ENCODE data around the gene MGAT4A. TPM values are rescaled to one million over a fixed set of nuclear protein-coding genes. Genes with fewer than 3 reads are reported as not detected.
A peak's percentile ranks its signal among the peaks of the same experiment; 100 is the strongest.

The MGAT4A gene
- total and polyA plus RNA-seq, 8 donors, result 14.1 to 72.1 (median 56.7) TPM

DNA sequence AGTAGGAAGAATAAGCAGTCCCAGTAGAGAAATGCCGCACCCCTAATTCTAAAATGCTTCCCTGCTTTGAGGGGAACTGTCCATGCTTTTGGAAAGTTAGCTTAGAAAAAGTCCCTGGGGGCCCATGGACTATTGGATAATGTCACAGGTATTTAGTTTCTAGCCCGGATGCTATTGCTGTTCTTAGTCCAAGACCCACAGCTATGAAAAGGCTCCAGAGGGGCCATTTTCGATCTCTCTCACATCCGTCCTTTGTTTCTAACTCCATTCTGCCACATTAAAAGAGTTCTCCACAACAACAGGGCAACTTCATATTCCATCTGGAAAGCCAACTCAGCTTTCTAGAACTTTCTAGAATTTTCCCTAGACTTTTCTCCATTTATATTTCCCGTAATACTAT, 47.2 kb downstream of the MGAT4A start:
- Histone ChIP-seq H3K36me3 (no peaks in the 10 kb centered on the region), H3K9me3 (no peaks in the 10 kb centered on the region), H3K27ac (peak overlapping the region in 1 of 4 donors; percentile 17), H3K4me3 (no peak overlapping the region), H3K4me1 (peaks cover 0 to 16% (median 12%) of the 10 kb centered on the region in 3 donors), H3K27me3 (no peaks in the 10 kb centered on the region)
- TF ChIP-seq, protein P1, sequence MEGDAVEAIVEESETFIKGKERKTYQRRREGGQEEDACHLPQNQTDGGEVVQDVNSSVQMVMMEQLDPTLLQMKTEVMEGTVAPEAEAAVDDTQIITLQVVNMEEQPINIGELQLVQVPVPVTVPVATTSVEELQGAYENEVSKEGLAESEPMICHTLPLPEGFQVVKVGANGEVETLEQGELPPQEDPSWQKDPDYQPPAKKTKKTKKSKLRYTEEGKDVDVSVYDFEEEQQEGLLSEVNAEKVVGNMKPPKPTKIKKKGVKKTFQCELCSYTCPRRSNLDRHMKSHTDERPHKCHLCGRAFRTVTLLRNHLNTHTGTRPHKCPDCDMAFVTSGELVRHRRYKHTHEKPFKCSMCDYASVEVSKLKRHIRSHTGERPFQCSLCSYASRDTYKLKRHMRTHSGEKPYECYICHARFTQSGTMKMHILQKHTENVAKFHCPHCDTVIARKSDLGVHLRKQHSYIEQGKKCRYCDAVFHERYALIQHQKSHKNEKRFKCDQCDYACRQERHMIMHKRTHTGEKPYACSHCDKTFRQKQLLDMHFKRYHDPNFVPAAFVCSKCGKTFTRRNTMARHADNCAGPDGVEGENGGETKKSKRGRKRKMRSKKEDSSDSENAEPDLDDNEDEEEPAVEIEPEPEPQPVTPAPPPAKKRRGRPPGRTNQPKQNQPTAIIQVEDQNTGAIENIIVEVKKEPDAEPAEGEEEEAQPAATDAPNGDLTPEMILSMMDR (IDR thresholded peaks at IDR 0.05), result no peak
- no peak for FAIRE-seq
- intact Hi-C loops (cut with DNase I), result no loop called here
- no peak for DNase-seq
- no peak for ATAC-seq
- whole genome bisulfite sequencing, 2 donors, result 88 to 91% methylated on average over 5 of the region's 5 CpGs

DNA sequence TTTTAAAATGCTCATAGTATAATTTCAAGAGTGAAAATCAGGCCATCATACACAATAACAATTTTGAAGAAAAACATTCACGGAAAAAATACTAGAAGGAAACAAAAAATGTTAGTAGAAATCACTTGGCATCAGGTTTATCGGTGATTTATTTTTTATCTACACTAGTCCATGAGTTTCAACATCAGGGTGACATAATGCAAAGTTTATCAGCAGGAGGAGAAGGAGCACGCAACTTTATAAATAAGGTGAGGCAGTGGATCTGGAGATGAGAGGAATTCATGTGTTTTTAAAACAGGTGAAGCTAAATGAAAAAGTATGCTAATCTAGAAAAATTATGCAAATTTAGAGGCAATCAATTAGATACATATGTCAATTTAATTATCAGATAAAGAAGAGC, 54.2 kb downstream of the MGAT4A start:
- Histone ChIP-seq H3K9me3 (no peaks in the 10 kb centered on the region), H3K4me1 (peaks cover 0 to 12% (median 9%) of the 10 kb centered on the region in 3 donors), H3K27ac (no peak overlapping the region), H3K27me3 (no peaks in the 10 kb centered on the region), H3K4me3 (no peak overlapping the region), H3K36me3 (peaks cover 0 to 11% (median 4%) of the 10 kb centered on the region in 3 donors)
- intact Hi-C loops (cut with DNase I), result no loop called here
- FAIRE-seq, result no peak
- peak; percentile 61 to 77 (median 76) for ATAC-seq
- TF ChIP-seq, protein P1 (IDR thresholded peaks at IDR 0.05), result no peak
- DNase-seq, result no peak
- 39 to 45% methylated on average over 3 of the region's 3 CpGs for WGBS, 2 donors

DNA sequence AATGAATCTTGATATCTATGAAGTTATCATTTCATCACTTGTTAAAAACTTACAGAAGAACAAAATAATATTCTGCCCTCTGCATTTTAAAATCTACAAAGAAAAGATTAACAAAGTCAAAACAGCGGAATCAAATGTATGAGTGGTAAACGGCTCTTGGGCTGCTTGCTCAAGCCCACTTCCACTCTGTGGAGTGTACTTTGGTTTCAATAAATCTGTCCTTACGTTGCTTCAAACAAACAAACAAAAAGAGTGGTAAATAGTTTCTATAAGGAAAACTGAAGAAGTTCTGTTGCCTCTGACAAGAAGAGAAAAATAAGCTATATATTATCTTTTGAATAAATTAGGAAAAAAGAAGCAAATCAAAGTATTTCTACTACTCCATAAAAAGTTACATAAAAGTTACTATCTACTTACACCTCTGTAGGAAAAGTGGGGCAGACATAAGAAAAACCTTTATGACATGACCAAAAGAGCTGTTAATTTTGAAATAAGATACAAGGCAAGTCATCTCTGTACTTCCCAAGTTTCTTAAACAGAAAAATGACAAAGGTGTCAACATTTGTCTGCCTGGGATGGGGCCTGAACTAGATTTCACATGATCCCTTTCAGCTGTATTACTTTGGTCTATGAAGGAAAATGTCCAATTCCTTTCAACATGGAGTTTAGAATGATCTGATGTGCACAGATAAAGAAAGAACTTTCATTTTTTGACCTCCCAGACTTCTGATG, 56.5 kb downstream of the MGAT4A start:
- DNase-seq (no peak), ATAC-seq (no peak), FAIRE-seq (no peak)
- peaks cover 8 to 18% (median 18%) of the 10 kb centered on the region in 3 donors for H3K4me1 ChIP-seq
- no peaks in the 10 kb centered on the region for H3K9me3 ChIP-seq
- H3K27ac ChIP-seq, result no peak overlapping the region
- TF ChIP-seq, protein P1 (IDR thresholded peaks at IDR 0.05), result no peak
- H3K27me3 ChIP-seq, result no peaks in the 10 kb centered on the region
- 95 to 96% methylated on average over 3 of the region's 3 CpGs for WGBS, 2 donors
- H3K36me3 ChIP-seq, result peaks cover 0 to 11% (median 4%) of the 10 kb centered on the region in 3 donors
- no peak overlapping the region for H3K4me3 ChIP-seq
- intact Hi-C loops (cut with DNase I), result no loop called here

DNA sequence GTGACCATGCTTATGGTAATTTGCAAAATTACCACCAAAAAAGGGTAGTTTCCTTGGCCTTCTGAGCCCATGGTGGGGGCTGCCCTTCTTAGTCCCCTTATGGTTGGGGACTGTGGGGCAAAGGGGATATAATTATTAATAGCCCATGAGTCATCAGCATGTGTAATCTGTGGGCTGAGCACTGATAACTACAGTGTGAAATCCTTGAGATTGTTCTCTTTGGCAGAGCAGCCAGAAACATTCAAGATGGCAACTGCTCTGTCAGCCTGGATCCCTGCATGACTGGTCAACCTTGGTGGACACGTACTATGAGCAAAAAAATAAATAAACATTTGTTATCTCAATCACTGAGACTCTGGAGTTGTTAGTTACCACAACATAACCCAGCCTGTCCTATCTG, 61.3 kb downstream of the MGAT4A start:
- peaks cover 0 to 9% (median 0%) of the 10 kb centered on the region in 3 donors for H3K36me3 ChIP-seq
- no peaks in the 10 kb centered on the region for H3K27me3 ChIP-seq
- no peaks in the 10 kb centered on the region for H3K9me3 ChIP-seq
- TF ChIP-seq, protein P1 (IDR thresholded peaks at IDR 0.05), result no peak
- no peak for FAIRE-seq
- H3K27ac ChIP-seq, result peak overlapping the region in 3 of 4 donors; percentile 36 to 45 (median 43)
- peak in 3 of 6 donors; percentile 51 to 62 (median 56) for DNase-seq
- H3K4me3 ChIP-seq, result no peak overlapping the region
- WGBS, 2 donors, result 33 to 38% methylated on average over 1 of the region's 1 CpG
- intact Hi-C loops (cut with DNase I), result no loop called here
- ATAC-seq, result peak; percentile 86 to 98 (median 92)
- H3K4me1 ChIP-seq, result peaks cover 7 to 9% (median 8%) of the 10 kb centered on the region in 3 donors

DNA sequence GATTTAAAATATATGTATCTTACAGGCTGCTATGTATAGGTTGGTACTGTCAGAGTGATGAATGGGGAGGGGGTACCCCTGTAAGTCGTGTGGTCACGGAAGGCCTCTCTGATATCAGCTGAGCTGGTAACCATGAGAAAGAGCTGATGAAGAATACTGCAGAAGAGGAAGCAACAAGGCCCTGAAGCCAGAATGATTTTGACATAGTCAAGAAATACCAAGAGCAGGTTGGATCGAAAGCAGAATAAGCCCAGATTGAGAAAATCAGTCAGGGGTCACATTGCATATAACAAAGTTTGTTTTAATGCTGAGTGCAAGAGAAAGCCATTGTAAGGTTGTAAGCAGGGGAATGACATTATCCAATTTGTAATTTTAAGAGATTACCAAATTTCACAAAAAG, 65.3 kb downstream of the MGAT4A start:
- intact Hi-C loops (cut with DNase I), result no loop called here
- DNase-seq (no peak), FAIRE-seq (no peak), ATAC-seq (no peak)
- Histone ChIP-seq H3K27me3 (no peaks in the 10 kb centered on the region), H3K4me3 (no peak overlapping the region), H3K36me3 (peaks cover 0 to 11% (median 0%) of the 10 kb centered on the region in 3 donors), H3K9me3 (no peaks in the 10 kb centered on the region), H3K4me1 (peaks cover 6 to 7% (median 7%) of the 10 kb centered on the region in 3 donors), H3K27ac (no peak overlapping the region)
- TF ChIP-seq, protein P1 (IDR thresholded peaks at IDR 0.05), result no peak
- WGBS, 2 donors, result 90 to 97% methylated on average over 3 of the region's 3 CpGs
